Measurements from ENCODE around the gene METTL9. TPM values are rescaled to one million over a fixed set of nuclear protein-coding genes. Genes with fewer than 3 reads are reported as not detected.

The METTL9 gene
- total and polyA plus RNA-seq, 4 donors = 26.6 to 127 (median 78.1) TPM

DNA sequence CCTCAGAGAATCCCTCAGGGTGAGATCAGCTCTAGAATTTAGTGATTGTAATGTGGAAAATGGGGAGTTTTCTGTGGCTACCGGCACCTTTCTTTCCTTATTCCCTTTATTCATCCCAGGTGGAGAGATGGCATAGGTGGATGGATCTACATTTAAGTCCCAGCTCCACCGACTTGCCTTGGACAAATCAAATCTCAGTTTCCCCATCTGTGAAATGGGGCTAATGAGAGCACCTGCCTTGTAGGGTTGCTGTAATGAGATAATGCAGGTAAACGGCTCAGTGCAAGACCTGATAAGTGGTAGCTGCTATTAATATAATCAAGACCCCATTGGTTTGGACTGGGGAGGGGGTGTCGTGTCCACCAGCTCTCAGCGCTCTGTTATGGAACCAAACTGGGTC lies 104.9 kb downstream of the METTL9 start:
- H3K4me3 ChIP-seq = no peak overlapping the region
- H3K27ac ChIP-seq (ENCODE audit: low read depth in 1 of 2, low read length in 1 of 2) = no peak overlapping the region
- no peaks in the 10 kb centered on the region for H3K9me3 ChIP-seq (ENCODE audit: control insufficient read depth in 4 of 4, insufficient read depth in 3 of 4, low read length in 3 of 4)
- TF ChIP-seq, protein P1, sequence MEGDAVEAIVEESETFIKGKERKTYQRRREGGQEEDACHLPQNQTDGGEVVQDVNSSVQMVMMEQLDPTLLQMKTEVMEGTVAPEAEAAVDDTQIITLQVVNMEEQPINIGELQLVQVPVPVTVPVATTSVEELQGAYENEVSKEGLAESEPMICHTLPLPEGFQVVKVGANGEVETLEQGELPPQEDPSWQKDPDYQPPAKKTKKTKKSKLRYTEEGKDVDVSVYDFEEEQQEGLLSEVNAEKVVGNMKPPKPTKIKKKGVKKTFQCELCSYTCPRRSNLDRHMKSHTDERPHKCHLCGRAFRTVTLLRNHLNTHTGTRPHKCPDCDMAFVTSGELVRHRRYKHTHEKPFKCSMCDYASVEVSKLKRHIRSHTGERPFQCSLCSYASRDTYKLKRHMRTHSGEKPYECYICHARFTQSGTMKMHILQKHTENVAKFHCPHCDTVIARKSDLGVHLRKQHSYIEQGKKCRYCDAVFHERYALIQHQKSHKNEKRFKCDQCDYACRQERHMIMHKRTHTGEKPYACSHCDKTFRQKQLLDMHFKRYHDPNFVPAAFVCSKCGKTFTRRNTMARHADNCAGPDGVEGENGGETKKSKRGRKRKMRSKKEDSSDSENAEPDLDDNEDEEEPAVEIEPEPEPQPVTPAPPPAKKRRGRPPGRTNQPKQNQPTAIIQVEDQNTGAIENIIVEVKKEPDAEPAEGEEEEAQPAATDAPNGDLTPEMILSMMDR (IDR thresholded peaks at IDR 0.05; ENCODE audit: control extremely low read depth, extremely low read depth) = no peak
- H3K27me3 ChIP-seq (ENCODE audit: control insufficient read depth in 3 of 3, insufficient read depth in 3 of 3, low read length in 2 of 3) = no peaks in the 10 kb centered on the region
- 92% methylated on average over 5 of the region's 5 CpGs for WGBS, 2 donors
- ATAC-seq (ENCODE audit: insufficient read depth, low FRiP score) (no peak), DNase-seq (no peak)
- no peak overlapping the region for H3K9ac ChIP-seq (ENCODE audit: insufficient read depth in 1 of 2, low read length in 2 of 2)
- no peaks in the 10 kb centered on the region for H3K4me1 ChIP-seq (ENCODE audit: control insufficient read depth in 5 of 5, insufficient read depth in 5 of 5, low read length in 5 of 5)
- no peaks in the 10 kb centered on the region for H3K36me3 ChIP-seq (ENCODE audit: control insufficient read depth in 4 of 4, insufficient read depth in 4 of 4, low read length in 4 of 4)

DNA sequence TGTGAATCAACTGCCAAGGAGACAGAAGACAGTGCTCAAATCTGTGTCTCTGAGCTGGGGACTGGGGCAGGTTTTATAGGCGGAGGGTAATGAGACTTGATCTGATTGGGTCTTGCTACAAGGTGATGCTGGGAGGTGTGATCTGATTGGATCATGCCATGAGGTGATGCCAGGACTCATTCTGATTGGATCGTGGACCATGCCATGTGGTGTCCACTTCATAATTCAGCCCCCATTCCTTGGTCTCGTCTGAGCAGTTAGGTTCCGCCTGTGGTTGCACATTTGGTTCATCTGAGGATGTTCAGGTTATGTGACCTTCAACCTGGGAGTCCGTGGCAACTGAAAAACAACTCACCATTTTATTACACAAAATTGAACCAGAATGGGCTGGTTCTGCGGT lies 105.4 kb downstream of the METTL9 start:
- Histone ChIP-seq H3K9me3 (ENCODE audit: control insufficient read depth in 4 of 4, insufficient read depth in 3 of 4, low read length in 3 of 4) (no peaks in the 10 kb centered on the region), H3K27ac (ENCODE audit: low read depth in 1 of 2, low read length in 1 of 2) (no peak overlapping the region), H3K4me3 (no peak overlapping the region), H3K9ac (ENCODE audit: insufficient read depth in 1 of 2, low read length in 2 of 2) (no peak overlapping the region), H3K4me1 (ENCODE audit: control insufficient read depth in 5 of 5, insufficient read depth in 5 of 5, low read length in 5 of 5) (no peaks in the 10 kb centered on the region), H3K36me3 (ENCODE audit: control insufficient read depth in 4 of 4, insufficient read depth in 4 of 4, low read length in 4 of 4) (no peaks in the 10 kb centered on the region), H3K27me3 (ENCODE audit: control insufficient read depth in 3 of 3, insufficient read depth in 3 of 3, low read length in 2 of 3) (no peaks in the 10 kb centered on the region)
- DNase-seq = no peak
- TF ChIP-seq, protein P1 (IDR thresholded peaks at IDR 0.05; ENCODE audit: control extremely low read depth, extremely low read depth) = no peak
- WGBS, 2 donors = 86 to 90% methylated on average over 6 of the region's 6 CpGs
- no peak for ATAC-seq (ENCODE audit: insufficient read depth, low FRiP score)

Small RNA genes within 50 kb of the gene (small RNA-seq; reads per million reads assigned to genes)
- gene RF00478 (ENCODE audit: low replicate concordance) (not detected), gene RNU6-1005P (ENCODE audit: low replicate concordance) (not detected), gene RNU6-196P (ENCODE audit: low replicate concordance) (not detected)

Other genes starting within 250 kb of the METTL9 start
- 10 to 100 TPM; 12.2 to 35.7 TPM for gene IGSF6, start 53.0 kb downstream of the METTL9 start, total RNA-seq
- 10 to 100 TPM; 41.9 to 54.3 TPM for gene IGSF6, start 53.0 kb downstream of the METTL9 start, polyA plus RNA-seq
- under 1 TPM; 0.18 to 0.23 TPM for gene OTOA, start 64.4 kb downstream of the METTL9 start, total RNA-seq
- gene OTOA, start 64.4 kb downstream of the METTL9 start, polyA plus RNA-seq = 1 to 10 TPM in 1 of 2 donors, under 1 TPM in 1; 0.95 to 1.3 TPM

Data from lung (tissue), 13 donors.